ENCODE results near the gene PDE6D. TPM values are rescaled to one million over a fixed set of nuclear protein-coding genes. Genes with fewer than 3 reads are reported as not detected.

PDE6D gene
- total and polyA plus RNA-seq, 2 of the 13 experiments (the other 11 are each of a cell fraction or from before 2014, with no cell fraction given): 14.1 to 23.2 TPM

DNA sequence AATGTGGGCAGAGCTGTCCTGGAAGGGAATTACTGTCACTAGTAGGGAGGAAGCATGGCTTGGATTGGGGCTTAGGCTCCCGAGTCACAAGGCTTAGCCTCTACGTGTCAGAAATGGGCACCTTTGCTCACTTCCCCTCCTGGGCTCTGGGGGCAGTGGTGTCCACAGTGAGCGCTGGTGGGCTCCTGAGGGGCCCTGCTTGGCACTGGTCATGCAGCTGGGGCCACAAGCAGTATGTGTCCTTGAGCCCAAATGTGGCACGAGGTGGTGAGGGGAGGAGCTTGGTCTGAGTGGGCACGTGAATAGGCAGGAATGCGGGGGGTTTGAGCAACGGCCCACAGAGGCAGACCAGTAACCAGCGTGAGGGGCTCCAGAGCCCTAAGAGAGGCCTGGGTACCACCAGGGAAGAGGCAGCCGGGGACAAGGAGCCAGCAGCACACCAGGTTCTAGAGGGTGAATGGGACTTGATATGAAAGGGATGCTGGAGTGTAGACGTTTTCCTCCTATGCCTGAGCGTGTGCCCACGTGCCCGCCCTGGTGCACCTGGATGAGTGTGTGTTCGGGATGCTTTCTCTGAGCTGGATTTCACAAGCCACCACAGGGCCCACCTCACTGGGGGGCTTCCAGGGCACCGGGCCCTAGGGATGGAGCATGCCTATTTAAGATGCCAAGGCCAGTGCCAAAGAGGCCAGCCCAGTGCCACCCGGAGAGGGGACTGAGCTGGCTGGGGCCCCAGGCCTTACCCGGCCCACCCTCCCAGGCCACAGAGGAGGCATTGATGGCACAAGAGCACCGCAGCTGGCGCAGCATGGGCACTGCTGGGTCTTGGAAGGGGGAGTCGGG lies 95.5 kb downstream of the PDE6D start (continued):
- TF ChIP-seq, protein P1, sequence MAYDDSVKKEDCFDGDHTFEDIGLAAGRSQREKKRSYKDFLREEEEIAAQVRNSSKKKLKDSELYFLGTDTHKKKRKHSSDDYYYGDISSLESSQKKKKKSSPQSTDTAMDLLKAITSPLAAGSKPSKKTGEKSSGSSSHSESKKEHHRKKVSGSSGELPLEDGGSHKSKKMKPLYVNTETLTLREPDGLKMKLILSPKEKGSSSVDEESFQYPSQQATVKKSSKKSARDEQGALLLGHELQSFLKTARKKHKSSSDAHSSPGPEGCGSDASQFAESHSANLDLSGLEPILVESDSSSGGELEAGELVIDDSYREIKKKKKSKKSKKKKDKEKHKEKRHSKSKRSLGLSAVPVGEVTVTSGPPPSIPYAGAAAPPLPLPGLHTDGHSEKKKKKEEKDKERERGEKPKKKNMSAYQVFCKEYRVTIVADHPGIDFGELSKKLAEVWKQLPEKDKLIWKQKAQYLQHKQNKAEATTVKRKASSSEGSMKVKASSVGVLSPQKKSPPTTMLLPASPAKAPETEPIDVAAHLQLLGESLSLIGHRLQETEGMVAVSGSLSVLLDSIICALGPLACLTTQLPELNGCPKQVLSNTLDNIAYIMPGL (CRISPR knock-in tag; IDR thresholded peaks at IDR 0.05; ENCODE audit: borderline replicate concordance in 1 of 2, low read depth in 1 of 2): peak; percentile 49 to 86; a peak in 3 of 4 replicates
- no peak for TF ChIP-seq RAD51 (IDR thresholded peaks at IDR 0.05; ENCODE audit: borderline replicate concordance)
- no peak for TF ChIP-seq HNRNPK (IDR thresholded peaks at IDR 0.05; ENCODE audit: low read depth, low read length, poor library complexity, severe bottlenecking)
- TF ChIP-seq HOXA5 (CRISPR knock-in tag; IDR thresholded peaks at IDR 0.05): no peak
- no peak for TF ChIP-seq MAFK (conservative IDR thresholded peaks at IDR 0.05 in 1 of 2, IDR thresholded peaks at IDR 0.05 in 1 of 2; ENCODE audit: low read length in 2 of 2)
- no peak for TF ChIP-seq ZNF703 (CRISPR knock-in tag; IDR thresholded peaks at IDR 0.05; ENCODE audit: borderline replicate concordance)
- peak; percentile 95 for TF ChIP-seq ZNF629 (CRISPR knock-in tag; conservative IDR thresholded peaks at IDR 0.05)
- peak; percentile 73; the same call in 1 of the 2 replicates for TF ChIP-seq EED (CRISPR knock-in tag; IDR thresholded peaks at IDR 0.05)
- TF ChIP-seq, protein P2, sequence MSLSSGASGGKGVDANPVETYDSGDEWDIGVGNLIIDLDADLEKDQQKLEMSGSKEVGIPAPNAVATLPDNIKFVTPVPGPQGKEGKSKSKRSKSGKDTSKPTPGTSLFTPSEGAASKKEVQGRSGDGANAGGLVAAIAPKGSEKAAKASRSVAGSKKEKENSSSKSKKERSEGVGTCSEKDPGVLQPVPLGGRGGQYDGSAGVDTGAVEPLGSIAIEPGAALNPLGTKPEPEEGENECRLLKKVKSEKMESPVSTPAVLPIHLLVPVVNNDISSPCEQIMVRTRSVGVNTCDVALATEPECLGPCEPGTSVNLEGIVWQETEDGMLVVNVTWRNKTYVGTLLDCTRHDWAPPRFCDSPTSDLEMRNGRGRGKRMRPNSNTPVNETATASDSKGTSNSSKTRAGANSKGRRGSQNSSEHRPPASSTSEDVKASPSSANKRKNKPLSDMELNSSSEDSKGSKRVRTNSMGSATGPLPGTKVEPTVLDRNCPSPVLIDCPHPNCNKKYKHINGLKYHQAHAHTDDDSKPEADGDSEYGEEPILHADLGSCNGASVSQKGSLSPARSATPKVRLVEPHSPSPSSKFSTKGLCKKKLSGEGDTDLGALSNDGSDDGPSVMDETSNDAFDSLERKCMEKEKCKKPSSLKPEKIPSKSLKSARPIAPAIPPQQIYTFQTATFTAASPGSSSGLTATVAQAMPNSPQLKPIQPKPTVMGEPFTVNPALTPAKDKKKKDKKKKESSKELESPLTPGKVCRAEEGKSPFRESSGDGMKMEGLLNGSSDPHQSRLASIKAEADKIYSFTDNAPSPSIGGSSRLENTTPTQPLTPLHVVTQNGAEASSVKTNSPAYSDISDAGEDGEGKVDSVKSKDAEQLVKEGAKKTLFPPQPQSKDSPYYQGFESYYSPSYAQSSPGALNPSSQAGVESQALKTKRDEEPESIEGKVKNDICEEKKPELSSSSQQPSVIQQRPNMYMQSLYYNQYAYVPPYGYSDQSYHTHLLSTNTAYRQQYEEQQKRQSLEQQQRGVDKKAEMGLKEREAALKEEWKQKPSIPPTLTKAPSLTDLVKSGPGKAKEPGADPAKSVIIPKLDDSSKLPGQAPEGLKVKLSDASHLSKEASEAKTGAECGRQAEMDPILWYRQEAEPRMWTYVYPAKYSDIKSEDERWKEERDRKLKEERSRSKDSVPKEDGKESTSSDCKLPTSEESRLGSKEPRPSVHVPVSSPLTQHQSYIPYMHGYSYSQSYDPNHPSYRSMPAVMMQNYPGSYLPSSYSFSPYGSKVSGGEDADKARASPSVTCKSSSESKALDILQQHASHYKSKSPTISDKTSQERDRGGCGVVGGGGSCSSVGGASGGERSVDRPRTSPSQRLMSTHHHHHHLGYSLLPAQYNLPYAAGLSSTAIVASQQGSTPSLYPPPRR (CRISPR knock-in tag; IDR thresholded peaks at IDR 0.05; ENCODE audit: borderline replicate concordance): no peak
- TF ChIP-seq TEAD3 (CRISPR knock-in tag; optimal IDR thresholded peaks at IDR 0.05; ENCODE audit: borderline replicate concordance): peak; percentile 87
- TF ChIP-seq, protein P3, sequence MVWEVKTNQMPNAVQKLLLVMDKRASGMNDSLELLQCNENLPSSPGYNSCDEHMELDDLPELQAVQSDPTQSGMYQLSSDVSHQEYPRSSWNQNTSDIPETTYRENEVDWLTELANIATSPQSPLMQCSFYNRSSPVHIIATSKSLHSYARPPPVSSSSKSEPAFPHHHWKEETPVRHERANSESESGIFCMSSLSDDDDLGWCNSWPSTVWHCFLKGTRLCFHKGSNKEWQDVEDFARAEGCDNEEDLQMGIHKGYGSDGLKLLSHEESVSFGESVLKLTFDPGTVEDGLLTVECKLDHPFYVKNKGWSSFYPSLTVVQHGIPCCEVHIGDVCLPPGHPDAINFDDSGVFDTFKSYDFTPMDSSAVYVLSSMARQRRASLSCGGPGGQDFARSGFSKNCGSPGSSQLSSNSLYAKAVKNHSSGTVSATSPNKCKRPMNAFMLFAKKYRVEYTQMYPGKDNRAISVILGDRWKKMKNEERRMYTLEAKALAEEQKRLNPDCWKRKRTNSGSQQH (CRISPR knock-in tag; IDR thresholded peaks at IDR 0.05; ENCODE audit: low read depth): no peak
- TF ChIP-seq ZBTB7B (CRISPR knock-in tag; IDR thresholded peaks at IDR 0.05): peak; percentile 89
- TF ChIP-seq, protein P4, sequence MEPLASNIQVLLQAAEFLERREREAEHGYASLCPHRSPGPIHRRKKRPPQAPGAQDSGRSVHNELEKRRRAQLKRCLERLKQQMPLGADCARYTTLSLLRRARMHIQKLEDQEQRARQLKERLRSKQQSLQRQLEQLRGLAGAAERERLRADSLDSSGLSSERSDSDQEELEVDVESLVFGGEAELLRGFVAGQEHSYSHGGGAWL (CRISPR knock-in tag; IDR thresholded peaks at IDR 0.05): no peak
- TF ChIP-seq, protein P5, sequence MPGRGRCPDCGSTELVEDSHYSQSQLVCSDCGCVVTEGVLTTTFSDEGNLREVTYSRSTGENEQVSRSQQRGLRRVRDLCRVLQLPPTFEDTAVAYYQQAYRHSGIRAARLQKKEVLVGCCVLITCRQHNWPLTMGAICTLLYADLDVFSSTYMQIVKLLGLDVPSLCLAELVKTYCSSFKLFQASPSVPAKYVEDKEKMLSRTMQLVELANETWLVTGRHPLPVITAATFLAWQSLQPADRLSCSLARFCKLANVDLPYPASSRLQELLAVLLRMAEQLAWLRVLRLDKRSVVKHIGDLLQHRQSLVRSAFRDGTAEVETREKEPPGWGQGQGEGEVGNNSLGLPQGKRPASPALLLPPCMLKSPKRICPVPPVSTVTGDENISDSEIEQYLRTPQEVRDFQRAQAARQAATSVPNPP (CRISPR knock-in tag; IDR thresholded peaks at IDR 0.05): no peak
- TF ChIP-seq MTF2 (CRISPR knock-in tag; IDR thresholded peaks at IDR 0.05; ENCODE audit: borderline replicate concordance): no peak
- TF ChIP-seq ZNF24 (IDR thresholded peaks at IDR 0.05): no peak
- TF ChIP-seq CHD4 (IDR thresholded peaks at IDR 0.05; ENCODE audit: borderline replicate concordance, low read length): no peak
- no peak for TF ChIP-seq CREB1 (IDR thresholded peaks at IDR 0.05)
- TF ChIP-seq CREB1 (CRISPR knock-in tag; IDR thresholded peaks at IDR 0.05): no peak
